ENCODE data around the gene ABCC8. TPM values are rescaled to one million over a fixed set of nuclear protein-coding genes. Genes with fewer than 3 reads are reported as not detected.

Gene ABCC8
- total and polyA plus RNA-seq, 2 donors (not counting 3 experiments of a cell fraction or from before 2014, with no cell fraction given): not detected

DNA sequence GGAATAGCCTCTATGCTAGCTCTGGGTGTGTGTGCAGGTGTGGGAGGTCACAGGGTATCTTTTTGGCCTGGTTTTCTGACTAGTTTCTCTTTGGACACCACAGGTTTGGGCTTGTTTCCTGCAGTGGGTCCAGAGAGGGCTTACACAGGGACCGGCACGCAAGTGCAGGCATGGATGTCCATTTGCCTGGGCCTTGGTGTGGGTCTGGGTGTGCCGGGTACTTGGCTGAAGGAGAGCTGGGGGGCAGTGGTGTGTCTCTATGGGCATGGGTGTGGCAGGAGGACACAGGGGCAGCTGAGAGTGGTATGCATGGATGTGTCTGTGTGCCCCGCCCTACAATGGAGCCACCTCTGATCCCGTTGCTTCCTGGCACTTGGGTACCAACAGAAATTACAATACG lies 80.7 kb downstream of the ABCC8 start:
- dilution Hi-C loops (cut with MboI; ENCODE audit: extremely low pct_ligation_motif_present, low sequenced_read_pairs) (no loop called here), intact Hi-C loops (cut with micrococcal nuclease) (no loop called here)
- no peaks in the 10 kb centered on the region for H3K4me1 ChIP-seq (ENCODE audit: control insufficient read depth, extremely low read depth, insufficient read depth, low read length)
- H3K9ac ChIP-seq (replicated peaks; ENCODE audit: extremely low read depth, insufficient read depth, low read length): no peak overlapping the region
- no peak for FAIRE-seq
- peaks cover 1 to 6% of the 10 kb centered on the region in 2 experiments for H3K27me3 ChIP-seq (ENCODE audit: control insufficient read depth in 2 of 2, insufficient read depth in 2 of 2, low read length in 2 of 2)
- no peak for DNase-seq (ENCODE audit: low read depth, low spot score)
- H3K4me2 ChIP-seq (ENCODE audit: insufficient read depth, low read length): no peak overlapping the region
- no peaks in the 10 kb centered on the region for H3K79me2 ChIP-seq (ENCODE audit: control insufficient read depth, insufficient read depth, low read length)
- H3K9me3 ChIP-seq (replicated peaks; ENCODE audit: control insufficient read depth, insufficient read depth, low read length): no peaks in the 10 kb centered on the region
- TF ChIP-seq MYC (IDR thresholded peaks at IDR 0.05; ENCODE audit: low read depth, low read length) (no peak), GATA2 (IDR thresholded peaks at IDR 0.05; ENCODE audit: insufficient read depth, insufficient read length, low read depth, low read length) (no peak), EZH2 (IDR thresholded peaks at IDR 0.05; ENCODE audit: borderline replicate concordance, low read depth, low read length, severe bottlenecking) (no peak), MAX (IDR thresholded peaks at IDR 0.05; ENCODE audit: insufficient read depth, insufficient read length) (no peak), JUN (IDR thresholded peaks at IDR 0.05; ENCODE audit: borderline replicate concordance, insufficient read depth, insufficient read length, low read depth) (no peak), POLR2AphosphoS5 (IDR thresholded peaks at IDR 0.05; ENCODE audit: insufficient read depth, low read depth, low read length) (no peak), POLR2A (IDR thresholded peaks at IDR 0.05; ENCODE audit: low read depth, low read length) (no peak), FOS (IDR thresholded peaks at IDR 0.05; ENCODE audit: borderline replicate concordance, insufficient read depth, low read length) (no peak)
- TF ChIP-seq, protein P1, sequence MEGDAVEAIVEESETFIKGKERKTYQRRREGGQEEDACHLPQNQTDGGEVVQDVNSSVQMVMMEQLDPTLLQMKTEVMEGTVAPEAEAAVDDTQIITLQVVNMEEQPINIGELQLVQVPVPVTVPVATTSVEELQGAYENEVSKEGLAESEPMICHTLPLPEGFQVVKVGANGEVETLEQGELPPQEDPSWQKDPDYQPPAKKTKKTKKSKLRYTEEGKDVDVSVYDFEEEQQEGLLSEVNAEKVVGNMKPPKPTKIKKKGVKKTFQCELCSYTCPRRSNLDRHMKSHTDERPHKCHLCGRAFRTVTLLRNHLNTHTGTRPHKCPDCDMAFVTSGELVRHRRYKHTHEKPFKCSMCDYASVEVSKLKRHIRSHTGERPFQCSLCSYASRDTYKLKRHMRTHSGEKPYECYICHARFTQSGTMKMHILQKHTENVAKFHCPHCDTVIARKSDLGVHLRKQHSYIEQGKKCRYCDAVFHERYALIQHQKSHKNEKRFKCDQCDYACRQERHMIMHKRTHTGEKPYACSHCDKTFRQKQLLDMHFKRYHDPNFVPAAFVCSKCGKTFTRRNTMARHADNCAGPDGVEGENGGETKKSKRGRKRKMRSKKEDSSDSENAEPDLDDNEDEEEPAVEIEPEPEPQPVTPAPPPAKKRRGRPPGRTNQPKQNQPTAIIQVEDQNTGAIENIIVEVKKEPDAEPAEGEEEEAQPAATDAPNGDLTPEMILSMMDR (IDR thresholded peaks at IDR 0.05; ENCODE audit: extremely low read depth in 1 of 2, insufficient read depth in 1 of 2, low read depth in 1 of 2, low read length in 2 of 2): no peak
- H3K9me1 ChIP-seq (replicated peaks; ENCODE audit: control insufficient read depth, extremely low read depth, insufficient read depth, low read length): no peaks in the 10 kb centered on the region
- no peak overlapping the region for H3K27ac ChIP-seq (ENCODE audit: insufficient read depth, low read depth, low read length)
- no peaks in the 10 kb centered on the region for H4K20me1 ChIP-seq (replicated peaks; ENCODE audit: control insufficient read depth, extremely low read depth, insufficient read depth, low read length)
- no TSS peak for BruUV-seq (replicated peaks)
- POLR2A ChIA-PET: no interaction called here
- no peak overlapping the region for H2AFZ ChIP-seq (ENCODE audit: low read depth, low read length)
- CTCF ChIA-PET: interaction anchor here (2.5 kb wide), 1 partner anchor 12 kb away, joined by 11 read pairs; no protein-coding TSS in a partner anchor
- no peak overlapping the region for H3K4me3 ChIP-seq (replicated peaks in 1 of 3; ENCODE audit: insufficient read depth in 1 of 3, low read depth in 1 of 3, low read length in 3 of 3)
- no peaks in the 10 kb centered on the region for H3K36me3 ChIP-seq (ENCODE audit: control insufficient read depth in 2 of 2, extremely low read depth in 1 of 2, insufficient read depth in 2 of 2, low read length in 2 of 2)

Data from endothelial cell of umbilical vein (primary cell).